ENCODE results near the gene DYNC1I2.

The DYNC1I2 gene

GRCh38 chr2:171785450-171785849 lies 98.2 kb downstream of the DYNC1I2 start:
- DNase-seq: no peak

GRCh38 chr2:171787333-171788072 lies 100.2 kb downstream of the DYNC1I2 start:
- no peak for DNase-seq

- no peak for DNase-seq
Observed at GRCh38 chr2:171788316-171788993, 101.2 kb downstream of the DYNC1I2 start.

- no peak for DNase-seq
Observed at GRCh38 chr2:171789956-171790355, 102.7 kb downstream of the DYNC1I2 start.

GRCh38 chr2:171791361-171791760 lies 104.1 kb downstream of the DYNC1I2 start:
- DNase-seq: no peak

- no peak for DNase-seq
Observed at GRCh38 chr2:171792157-171792556, 104.9 kb downstream of the DYNC1I2 start.

- no peak for DNase-seq
Observed at GRCh38 chr2:171792886-171793580, 105.8 kb downstream of the DYNC1I2 start.

GRCh38 chr2:171793691-171794678 lies 106.7 kb downstream of the DYNC1I2 start:
- DNase-seq: no peak

- DNase-seq: no peak
Observed at GRCh38 chr2:171794918-171795317, 107.6 kb downstream of the DYNC1I2 start.

Measured in GOT3 (cell line).